Measurements from ENCODE around the gene IPO13.
A peak's percentile ranks its signal among the peaks of the same experiment; 100 is the strongest.

The IPO13 gene

GRCh38 chr1:43978551-43979260 lies 32.0 kb downstream of the IPO13 start, which contains the start of gene B4GALT2:
Gene B4GALT2, plus strand, starts transcription at chr1:43979210. Its CDS starts 1,951 bp downstream, at chr1:43981161.
- peak within 1 kb of the TSS; percentile 69 for H3K4me3 ChIP-seq (ENCODE audit: low read depth, low read length)
- ChIA-PET CTCF (interaction anchor here (1.0 to 2.5 kb wide), 3 partner anchors 26 to 69 kb away, joined by 3 to 10 read pairs (median 4); no protein-coding TSS in a partner anchor), POLR2A (interaction anchor here (1.2 kb wide), 1 partner anchor 9 kb away, joined by 4 read pairs; the partner anchor contains the start of gene DPH2)
- TF ChIP-seq, protein P1, sequence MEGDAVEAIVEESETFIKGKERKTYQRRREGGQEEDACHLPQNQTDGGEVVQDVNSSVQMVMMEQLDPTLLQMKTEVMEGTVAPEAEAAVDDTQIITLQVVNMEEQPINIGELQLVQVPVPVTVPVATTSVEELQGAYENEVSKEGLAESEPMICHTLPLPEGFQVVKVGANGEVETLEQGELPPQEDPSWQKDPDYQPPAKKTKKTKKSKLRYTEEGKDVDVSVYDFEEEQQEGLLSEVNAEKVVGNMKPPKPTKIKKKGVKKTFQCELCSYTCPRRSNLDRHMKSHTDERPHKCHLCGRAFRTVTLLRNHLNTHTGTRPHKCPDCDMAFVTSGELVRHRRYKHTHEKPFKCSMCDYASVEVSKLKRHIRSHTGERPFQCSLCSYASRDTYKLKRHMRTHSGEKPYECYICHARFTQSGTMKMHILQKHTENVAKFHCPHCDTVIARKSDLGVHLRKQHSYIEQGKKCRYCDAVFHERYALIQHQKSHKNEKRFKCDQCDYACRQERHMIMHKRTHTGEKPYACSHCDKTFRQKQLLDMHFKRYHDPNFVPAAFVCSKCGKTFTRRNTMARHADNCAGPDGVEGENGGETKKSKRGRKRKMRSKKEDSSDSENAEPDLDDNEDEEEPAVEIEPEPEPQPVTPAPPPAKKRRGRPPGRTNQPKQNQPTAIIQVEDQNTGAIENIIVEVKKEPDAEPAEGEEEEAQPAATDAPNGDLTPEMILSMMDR (IDR thresholded peaks at IDR 0.05; ENCODE audit: insufficient read depth, low read length, missing control alignments): no peak
- no peak for DNase-seq (ENCODE audit: low read depth, low spot score)

- POLR2A ChIA-PET: interaction anchor here (1.2 kb wide), 1 partner anchor 69 kb away, joined by 5 read pairs; no protein-coding TSS in a partner anchor
- CTCF ChIA-PET: interaction anchor here (1.3 kb wide), 1 partner anchor 216 kb away, joined by 6 read pairs; no protein-coding TSS in a partner anchor
- H3K4me3 ChIP-seq (ENCODE audit: low read depth, low read length): peak overlapping the region; percentile 69
- TF ChIP-seq, protein P1 (IDR thresholded peaks at IDR 0.05; ENCODE audit: insufficient read depth, low read length, missing control alignments): no peak
- DNase-seq (ENCODE audit: low read depth, low spot score): no peak
Measured at GRCh38 chr1:43979261-43979527, 32.4 kb downstream of the IPO13 start.

DNA sequence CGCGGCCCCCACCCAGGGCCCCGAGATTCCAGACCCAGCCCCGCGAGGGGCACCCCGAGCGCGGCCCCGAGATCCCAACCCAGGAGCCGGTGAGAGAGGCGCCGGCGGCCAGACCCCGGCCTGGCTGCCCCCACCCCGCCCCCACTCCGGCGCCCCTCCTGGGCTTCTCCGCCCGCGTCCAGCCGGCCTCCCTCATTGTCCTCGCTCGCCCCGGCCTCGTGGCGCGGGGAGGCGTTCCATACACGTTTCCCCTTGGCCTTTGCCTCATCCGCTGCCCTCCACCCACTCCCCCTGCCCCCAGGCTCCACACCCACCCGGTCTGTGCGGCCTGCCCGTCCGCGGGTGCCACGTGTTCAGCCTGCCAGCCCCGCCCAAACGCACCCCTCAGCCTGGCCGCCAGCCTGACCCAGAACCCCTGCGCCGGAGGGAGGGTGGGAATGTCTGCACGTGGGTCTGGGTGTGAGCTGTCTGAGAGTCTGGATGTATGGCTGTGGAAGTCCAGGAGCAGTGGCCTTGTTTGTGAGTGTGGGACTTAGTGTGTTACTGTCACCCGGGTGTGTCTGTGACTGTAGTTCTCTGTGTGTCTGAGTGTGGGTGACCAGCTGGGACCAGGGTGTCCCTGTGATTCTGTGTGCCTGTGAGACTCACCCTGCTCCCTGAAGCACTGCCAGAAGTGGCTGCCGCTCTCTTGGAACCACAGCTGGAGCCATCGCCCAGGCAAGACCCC lies 32.9 kb downstream of the IPO13 start:
- ChIA-PET POLR2A (interaction anchor here (0.9 to 1.2 kb wide), 2 partner anchors 11 to 69 kb away, joined by 3 to 5 read pairs; no protein-coding TSS in a partner anchor), CTCF (interaction anchor here (1.3 kb wide), 1 partner anchor 216 kb away, joined by 6 read pairs; no protein-coding TSS in a partner anchor)

DNA sequence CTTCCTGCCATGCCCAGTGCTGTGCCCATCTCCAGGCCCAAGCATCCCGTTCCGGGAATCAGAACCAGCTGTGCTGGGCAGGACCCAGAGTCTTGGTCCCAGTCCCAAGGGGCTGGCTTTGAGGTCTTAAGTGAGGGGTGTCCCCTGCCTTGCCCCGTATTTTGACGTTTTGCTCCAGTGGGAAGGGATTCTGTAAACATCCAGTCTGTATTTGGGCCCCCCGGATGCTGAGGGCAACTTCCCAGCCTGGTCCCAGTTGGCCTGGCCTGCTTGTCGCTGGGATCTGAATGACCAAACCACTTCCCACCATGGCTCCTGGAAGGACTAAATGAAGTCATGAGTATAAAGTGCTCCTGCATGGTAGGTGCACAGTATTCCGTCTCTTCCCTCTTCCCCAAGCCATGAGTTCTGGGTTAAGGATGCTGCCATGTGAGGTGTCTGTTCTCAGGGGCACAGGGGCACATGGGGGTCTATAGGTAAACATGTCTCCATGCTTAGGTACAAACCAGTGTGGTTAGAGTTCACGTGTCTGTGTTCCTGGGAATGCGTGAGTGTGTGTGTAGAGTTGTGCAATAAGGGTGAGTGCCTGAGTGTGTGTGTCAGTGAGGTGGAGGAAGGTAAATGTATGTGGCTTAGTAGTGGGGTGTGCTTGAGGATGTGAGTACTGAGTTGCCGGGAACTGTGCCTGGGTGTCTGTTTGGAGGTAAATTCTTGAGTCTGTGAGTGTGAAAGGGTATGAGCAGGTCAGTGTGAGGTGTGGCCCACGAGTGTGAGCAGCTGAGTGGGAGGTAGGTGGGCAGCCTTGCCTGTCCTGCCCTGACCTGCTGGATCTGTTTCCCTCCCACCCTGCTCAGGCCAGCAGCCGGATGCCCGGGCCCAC lies 33.7 kb downstream of the IPO13 start:
- POLR2A ChIA-PET: interaction anchor here (0.9 to 1.2 kb wide), 2 partner anchors 10 to 68 kb away, joined by 3 to 5 read pairs; no protein-coding TSS in a partner anchor
- H3K4me3 ChIP-seq (ENCODE audit: low read depth, low read length): peak overlapping the region; percentile 69
- TF ChIP-seq, protein P1 (IDR thresholded peaks at IDR 0.05; ENCODE audit: insufficient read depth, low read length, missing control alignments): no peak
- CTCF ChIA-PET: interaction anchor here (1.3 kb wide), 1 partner anchor 217 kb away, joined by 6 read pairs; no protein-coding TSS in a partner anchor
- no peak for DNase-seq (ENCODE audit: low read depth, low spot score)

More for the DNA sequence above, 32.9 kb downstream of the IPO13 start:
- DNase-seq (ENCODE audit: low read depth, low spot score): no peak
- TF ChIP-seq, protein P1 (IDR thresholded peaks at IDR 0.05; ENCODE audit: insufficient read depth, low read length, missing control alignments): no peak
- H3K4me3 ChIP-seq (ENCODE audit: low read depth, low read length): peak overlapping the region; percentile 69

GRCh38 chr1:43981135-43981491 lies 34.4 kb downstream of the IPO13 start:
- no peak for DNase-seq (ENCODE audit: low read depth, low spot score)
- TF ChIP-seq, protein P1 (IDR thresholded peaks at IDR 0.05; ENCODE audit: insufficient read depth, low read length, missing control alignments): no peak
- ChIA-PET CTCF (interaction anchor here (1.0 kb wide), 1 partner anchor 25 kb away, joined by 3 read pairs; no protein-coding TSS in a partner anchor), POLR2A (no interaction called here)
- peak overlapping the region; percentile 69 for H3K4me3 ChIP-seq (ENCODE audit: low read depth, low read length)
